DOHH2 (cell line): ENCODE data around the gene TRAK1.

Experiments used
- EZH2phosphoT487 ChIP-seq: fragments of 200-600 bp; sonication (generic); IDR thresholded peaks from 2 replicates; pipeline ENCODE4 v1.6.1; 2017; ENCODE audit warnings: borderline replicate concordance, mild to moderate bottlenecking, antibody characterized with exemption, low read length, moderate library complexity, mixed read lengths
- TF ChIP-seq, protein P1 (sequence below): fragments of 200-600 bp; sonication (generic); IDR thresholded peaks from one replicate; pipeline ENCODE4 v1.5.1; 2014; ENCODE audit warnings: antibody characterized with exemption, mild to moderate bottlenecking, low read depth, low read length; ENCODE audit not compliant: poor library complexity, severe bottlenecking

DNA sequence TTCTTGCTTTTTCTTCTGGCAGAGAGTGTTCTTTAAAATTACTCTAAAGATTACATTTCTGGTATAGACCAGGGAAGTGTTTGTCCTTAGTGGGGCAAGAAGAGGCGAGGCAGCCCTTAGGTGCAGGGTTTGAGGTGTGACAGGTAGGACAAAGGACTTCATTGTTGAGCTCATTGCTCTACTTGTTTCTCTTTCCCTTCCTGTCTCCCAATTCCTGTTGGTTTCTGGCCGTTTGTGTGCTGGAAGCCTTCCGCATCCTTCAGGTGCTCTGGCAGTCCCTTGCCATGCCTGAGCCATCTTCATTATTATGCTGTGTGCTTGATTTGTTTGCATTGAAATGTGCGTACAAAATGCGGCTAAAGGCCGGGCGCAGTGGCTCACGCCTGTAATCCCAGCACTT is 89.7 kb downstream of the TRAK1 start:
- TF ChIP-seq, protein P1, sequence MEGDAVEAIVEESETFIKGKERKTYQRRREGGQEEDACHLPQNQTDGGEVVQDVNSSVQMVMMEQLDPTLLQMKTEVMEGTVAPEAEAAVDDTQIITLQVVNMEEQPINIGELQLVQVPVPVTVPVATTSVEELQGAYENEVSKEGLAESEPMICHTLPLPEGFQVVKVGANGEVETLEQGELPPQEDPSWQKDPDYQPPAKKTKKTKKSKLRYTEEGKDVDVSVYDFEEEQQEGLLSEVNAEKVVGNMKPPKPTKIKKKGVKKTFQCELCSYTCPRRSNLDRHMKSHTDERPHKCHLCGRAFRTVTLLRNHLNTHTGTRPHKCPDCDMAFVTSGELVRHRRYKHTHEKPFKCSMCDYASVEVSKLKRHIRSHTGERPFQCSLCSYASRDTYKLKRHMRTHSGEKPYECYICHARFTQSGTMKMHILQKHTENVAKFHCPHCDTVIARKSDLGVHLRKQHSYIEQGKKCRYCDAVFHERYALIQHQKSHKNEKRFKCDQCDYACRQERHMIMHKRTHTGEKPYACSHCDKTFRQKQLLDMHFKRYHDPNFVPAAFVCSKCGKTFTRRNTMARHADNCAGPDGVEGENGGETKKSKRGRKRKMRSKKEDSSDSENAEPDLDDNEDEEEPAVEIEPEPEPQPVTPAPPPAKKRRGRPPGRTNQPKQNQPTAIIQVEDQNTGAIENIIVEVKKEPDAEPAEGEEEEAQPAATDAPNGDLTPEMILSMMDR = no peak
- TF ChIP-seq EZH2phosphoT487 = no peak
